Measurements from ENCODE around the gene RABGAP1L.
"Not testable (repeated sequence)": the region's sequence is repeated elsewhere in the genome, so short reads cannot be mapped to it uniquely, and the experiment has no call there.

Gene RABGAP1L

DNA sequence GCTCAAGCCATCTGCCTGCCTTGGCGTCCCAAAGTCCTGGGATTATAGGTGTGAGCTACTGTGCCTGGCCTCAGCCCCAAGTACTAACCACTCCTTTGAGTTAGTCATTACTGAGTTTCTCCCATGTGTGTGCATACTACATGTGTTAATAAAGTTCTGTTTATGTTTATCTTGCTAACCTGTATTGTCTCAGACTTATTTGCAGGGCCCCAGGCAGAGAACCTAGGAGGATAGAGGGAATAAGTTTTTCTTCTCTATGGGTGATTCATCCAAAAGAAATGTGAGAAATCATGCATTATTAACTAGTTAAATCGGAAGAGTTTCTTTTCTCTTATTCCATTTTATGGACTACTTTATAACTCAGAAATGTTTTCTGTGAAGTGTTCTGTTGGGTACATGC, 636.5 kb downstream of the RABGAP1L start:
- no peak overlapping the region for H3K27ac Mint-ChIP-seq
- H3K4me3 Mint-ChIP-seq: no peak overlapping the region
- no peaks in the 10 kb centered on the region for H3K9me3 Mint-ChIP-seq

DNA sequence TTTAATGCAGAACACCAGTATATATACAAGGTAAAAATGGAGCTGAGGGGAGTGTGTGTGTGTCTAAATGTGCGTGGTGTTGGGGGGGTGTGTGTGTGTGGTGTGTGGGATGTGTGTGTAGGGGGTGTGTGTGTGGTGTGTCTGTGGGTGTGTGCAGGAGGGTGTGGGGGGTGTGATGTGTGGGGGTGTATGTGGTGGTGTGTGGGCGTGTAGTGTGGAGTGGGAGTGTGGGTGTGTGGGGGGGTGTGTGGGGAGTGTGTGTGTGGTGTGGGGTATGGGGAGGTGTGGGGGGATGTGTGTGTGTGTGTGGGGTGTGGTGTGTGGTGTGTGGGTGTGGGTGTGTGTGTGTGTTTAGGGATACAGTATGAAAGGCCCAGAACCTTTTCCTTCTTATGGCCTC, 638.1 kb downstream of the RABGAP1L start:
- Mint-ChIP-seq H3K4me3 (no peak overlapping the region), H3K4me1 (ENCODE audit: low read depth) (peaks cover 6% of the 10 kb centered on the region), H3K27me3 (ENCODE audit: low read depth) (no peaks in the 10 kb centered on the region), H3K36me3 (ENCODE audit: low read depth) (no peaks in the 10 kb centered on the region), H3K9me3 (no peaks in the 10 kb centered on the region), H3K27ac (no peak overlapping the region)

More for the DNA sequence above, 636.5 kb downstream of the RABGAP1L start:
- Mint-ChIP-seq H3K36me3 (ENCODE audit: low read depth) (no peaks in the 10 kb centered on the region), H3K4me1 (ENCODE audit: low read depth) (peaks cover 1% of the 10 kb centered on the region), H3K27me3 (ENCODE audit: low read depth) (no peaks in the 10 kb centered on the region)

DNA sequence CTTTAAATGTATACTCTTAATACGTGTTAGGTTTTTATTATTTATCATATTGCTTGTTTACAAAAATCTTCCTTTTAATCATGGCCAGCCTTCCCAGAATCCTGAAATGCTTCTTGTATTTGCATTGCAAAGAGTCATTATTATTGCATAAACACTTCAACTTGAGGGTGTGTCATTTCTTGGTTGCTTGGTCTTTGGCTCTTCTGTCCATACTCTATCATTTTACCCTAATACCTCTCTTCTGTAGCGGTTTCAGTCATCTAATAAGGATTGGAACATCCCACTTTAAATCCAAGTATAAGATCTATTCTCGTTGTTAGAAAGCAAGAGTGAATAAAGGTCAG, 639.8 kb downstream of the RABGAP1L start:
- H3K9me3 Mint-ChIP-seq: no peaks in the 10 kb centered on the region
- H3K27ac Mint-ChIP-seq: no peak overlapping the region
- H3K4me1 Mint-ChIP-seq (ENCODE audit: low read depth): peaks cover 11% of the 10 kb centered on the region
- no peak overlapping the region for H3K4me3 Mint-ChIP-seq
- H3K36me3 Mint-ChIP-seq (ENCODE audit: low read depth): no peaks in the 10 kb centered on the region
- H3K27me3 Mint-ChIP-seq (ENCODE audit: low read depth): no peaks in the 10 kb centered on the region

DNA sequence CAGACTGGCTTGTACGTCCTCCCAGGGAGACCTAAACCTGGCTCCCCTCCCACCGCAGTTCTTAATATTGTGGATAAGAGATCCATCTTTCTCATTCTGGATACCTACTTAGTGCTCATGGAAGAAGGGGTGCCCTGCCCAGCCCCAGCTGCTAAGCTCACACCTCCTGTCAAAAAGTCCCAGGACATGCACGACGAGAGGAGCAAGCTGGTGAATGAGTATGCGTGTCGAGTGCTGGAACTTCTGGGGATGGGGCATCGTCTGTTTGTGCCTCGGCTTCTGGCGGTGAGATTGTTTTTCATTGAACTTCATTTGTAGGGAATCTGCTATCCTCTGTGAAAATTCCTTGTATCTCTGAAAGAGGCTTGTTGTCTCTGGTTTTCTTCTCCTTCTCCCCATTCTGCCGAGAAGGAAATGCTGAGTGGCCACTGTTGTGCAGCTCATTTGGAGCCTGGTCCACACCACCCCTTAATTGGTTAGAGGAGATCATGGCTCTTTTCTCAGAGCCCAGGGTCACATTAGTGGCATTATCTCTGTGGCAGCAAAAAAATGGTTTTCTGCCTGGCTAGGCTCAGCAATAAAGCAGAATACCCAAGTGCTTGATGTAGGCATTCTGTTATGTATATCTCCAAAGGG, 641.0 kb downstream of the RABGAP1L start:
- no peaks in the 10 kb centered on the region for H3K27me3 Mint-ChIP-seq (ENCODE audit: low read depth)
- no peak overlapping the region for H3K4me3 Mint-ChIP-seq
- H3K4me1 Mint-ChIP-seq (ENCODE audit: low read depth): peaks cover 11% of the 10 kb centered on the region
- no peak overlapping the region for H3K27ac Mint-ChIP-seq
- H3K36me3 Mint-ChIP-seq (ENCODE audit: low read depth): no peaks in the 10 kb centered on the region
- no peaks in the 10 kb centered on the region for H3K9me3 Mint-ChIP-seq

DNA sequence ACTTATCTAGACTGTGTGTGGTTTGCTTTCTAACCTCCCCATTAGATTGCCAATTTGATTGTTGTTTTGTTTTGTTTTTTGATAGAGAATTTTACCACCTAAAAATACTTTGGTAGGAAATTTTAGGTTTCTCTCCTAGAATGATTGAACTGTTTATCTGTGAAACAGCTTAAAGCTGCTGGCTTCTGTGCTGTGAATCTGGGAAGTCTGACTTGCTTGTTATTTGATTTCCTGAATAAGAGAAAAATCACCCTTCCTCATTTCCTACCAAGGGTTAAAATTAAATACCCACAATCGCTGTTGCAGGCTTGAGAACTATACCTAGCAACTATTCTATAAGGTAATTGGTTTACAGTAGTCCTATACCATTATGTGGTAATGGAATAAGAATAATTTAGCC, 641.6 kb downstream of the RABGAP1L start:
- Mint-ChIP-seq H3K9me3 (no peaks in the 10 kb centered on the region), H3K4me1 (ENCODE audit: low read depth) (peaks cover 11% of the 10 kb centered on the region), H3K4me3 (no peak overlapping the region), H3K36me3 (ENCODE audit: low read depth) (no peaks in the 10 kb centered on the region), H3K27ac (no peak overlapping the region), H3K27me3 (ENCODE audit: low read depth) (no peaks in the 10 kb centered on the region)

DNA sequence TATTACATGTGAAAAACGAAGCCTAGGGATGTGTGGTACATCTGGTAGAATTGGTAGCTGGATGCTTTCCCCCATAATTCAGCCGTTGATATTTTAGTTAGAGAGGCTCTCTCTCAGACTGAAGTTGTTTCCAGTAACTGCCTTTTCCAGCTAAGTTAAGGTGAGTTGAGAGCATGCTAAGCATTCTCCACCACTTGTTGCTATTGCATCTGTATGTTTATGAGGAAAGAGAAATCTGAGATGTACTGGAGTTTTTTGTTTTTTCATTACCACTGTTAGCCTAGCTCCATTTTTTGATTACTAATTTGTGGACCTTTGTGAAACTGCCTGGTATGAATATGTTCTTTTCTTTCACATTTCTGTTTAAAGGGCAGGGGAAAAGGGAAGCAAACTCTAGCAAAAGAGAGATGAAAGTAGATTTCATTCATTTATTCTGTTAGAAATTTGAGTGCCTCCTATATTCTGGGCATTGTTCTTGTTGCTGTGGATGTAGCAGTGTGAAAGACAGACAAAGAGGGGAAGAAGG, 650.5 kb downstream of the RABGAP1L start:
- Mint-ChIP-seq H3K36me3 (ENCODE audit: low read depth) (peaks cover 3% of the 10 kb centered on the region), H3K4me3 (no peak overlapping the region), H3K27ac (no peak overlapping the region), H3K9me3 (no peaks in the 10 kb centered on the region), H3K27me3 (ENCODE audit: low read depth) (no peaks in the 10 kb centered on the region), H3K4me1 (ENCODE audit: low read depth) (peaks cover 6% of the 10 kb centered on the region)

DNA sequence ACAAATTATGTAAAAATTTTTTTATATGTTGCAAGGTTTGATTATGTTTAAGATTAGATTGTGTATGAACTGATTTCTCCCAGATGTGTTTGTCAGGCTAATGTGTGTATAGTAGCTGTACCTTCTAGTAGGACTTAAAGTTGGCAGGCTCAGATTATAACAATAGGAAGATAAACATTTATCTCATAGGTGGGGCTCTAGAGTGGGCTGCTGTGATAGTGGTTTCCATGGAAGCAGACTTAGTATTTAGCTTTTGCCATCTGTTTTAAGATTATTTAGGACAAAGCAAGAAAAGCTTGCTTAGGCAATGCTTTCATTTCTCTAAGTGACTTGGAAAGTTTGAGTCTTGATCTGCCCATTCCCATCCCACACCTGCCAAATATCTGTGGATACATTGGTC, 652.7 kb downstream of the RABGAP1L start:
- no peaks in the 10 kb centered on the region for H3K9me3 Mint-ChIP-seq
- peaks cover 11% of the 10 kb centered on the region for H3K4me1 Mint-ChIP-seq (ENCODE audit: low read depth)
- H3K27ac Mint-ChIP-seq: no peak overlapping the region

DNA sequence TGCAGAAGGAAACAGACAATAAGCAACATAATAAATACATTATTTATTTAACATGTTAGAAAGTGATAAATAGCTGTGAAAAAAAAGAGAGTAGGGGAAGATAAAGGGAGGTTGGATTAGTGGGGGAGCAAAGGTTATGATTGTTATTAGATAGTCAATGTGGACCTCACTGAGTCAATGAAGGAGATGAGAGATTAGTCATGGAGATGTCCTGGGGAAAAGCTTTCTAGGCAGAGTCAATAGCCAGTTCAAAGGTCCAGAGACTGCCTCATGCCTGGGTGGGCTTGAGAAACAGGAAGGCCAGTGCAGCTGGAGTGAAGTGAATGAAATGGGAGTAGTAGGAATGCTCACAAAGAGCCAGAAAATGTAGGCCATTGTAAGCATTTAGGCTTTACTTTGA, 653.3 kb downstream of the RABGAP1L start:
- Mint-ChIP-seq H3K36me3 (ENCODE audit: low read depth) (peaks cover 5% of the 10 kb centered on the region), H3K4me3 (no peak overlapping the region), H3K27me3 (ENCODE audit: low read depth) (no peaks in the 10 kb centered on the region), H3K27ac (no peak overlapping the region), H3K9me3 (no peaks in the 10 kb centered on the region), H3K4me1 (ENCODE audit: low read depth) (peaks cover 17% of the 10 kb centered on the region)

More for the DNA sequence above, 652.7 kb downstream of the RABGAP1L start:
- H3K4me3 Mint-ChIP-seq: no peak overlapping the region
- peaks cover 5% of the 10 kb centered on the region for H3K36me3 Mint-ChIP-seq (ENCODE audit: low read depth)
- no peaks in the 10 kb centered on the region for H3K27me3 Mint-ChIP-seq (ENCODE audit: low read depth)

DNA sequence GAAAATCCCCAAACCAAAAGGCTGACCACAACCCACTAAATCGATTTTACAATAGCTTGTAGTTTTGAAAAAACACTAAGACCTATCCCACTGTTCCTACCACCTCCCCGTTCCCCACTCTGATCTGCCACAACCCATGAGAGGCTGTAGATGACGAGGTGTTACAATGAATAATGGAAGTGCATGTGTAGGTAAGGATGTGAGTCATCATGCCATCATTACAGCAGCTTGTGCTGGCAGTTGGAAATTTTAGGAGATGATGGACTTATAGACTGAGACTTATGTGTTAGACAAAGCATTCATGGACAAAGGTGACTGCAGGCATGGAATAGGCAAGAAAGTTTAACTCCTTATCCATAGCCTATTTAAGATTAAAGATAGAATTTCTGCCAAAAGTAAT, 655.7 kb downstream of the RABGAP1L start:
- Mint-ChIP-seq H3K9me3 (no peaks in the 10 kb centered on the region), H3K36me3 (ENCODE audit: low read depth) (peaks cover 15% of the 10 kb centered on the region), H3K4me1 (ENCODE audit: low read depth) (peaks cover 22% of the 10 kb centered on the region), H3K4me3 (no peak overlapping the region), H3K27ac (no peak overlapping the region), H3K27me3 (ENCODE audit: low read depth) (no peaks in the 10 kb centered on the region)

DNA sequence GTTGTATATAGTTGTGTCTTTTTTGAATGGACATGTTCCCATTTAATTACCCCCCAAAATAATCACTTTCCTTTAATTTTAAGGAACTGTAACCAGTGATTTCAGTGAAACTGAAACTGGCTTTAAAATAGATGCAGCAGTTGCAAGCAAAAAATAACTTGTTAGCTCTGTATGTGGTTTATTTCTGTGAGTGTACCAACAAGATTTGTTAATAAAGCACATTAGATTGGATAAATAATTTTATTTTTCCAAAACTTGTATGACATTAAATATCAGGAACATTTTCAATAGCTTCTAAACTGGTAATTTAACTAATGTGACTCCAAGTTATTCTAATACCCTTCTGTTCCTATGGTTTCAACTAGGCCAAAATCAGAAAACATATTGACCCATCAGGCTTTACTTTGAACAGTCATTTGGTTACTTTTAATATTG, 656.2 kb downstream of the RABGAP1L start:
- Mint-ChIP-seq H3K4me1 (ENCODE audit: low read depth) (peaks cover 22% of the 10 kb centered on the region), H3K36me3 (ENCODE audit: low read depth) (peaks cover 18% of the 10 kb centered on the region), H3K27ac (no peak overlapping the region), H3K27me3 (ENCODE audit: low read depth) (no peaks in the 10 kb centered on the region), H3K4me3 (no peak overlapping the region), H3K9me3 (no peaks in the 10 kb centered on the region)

DNA sequence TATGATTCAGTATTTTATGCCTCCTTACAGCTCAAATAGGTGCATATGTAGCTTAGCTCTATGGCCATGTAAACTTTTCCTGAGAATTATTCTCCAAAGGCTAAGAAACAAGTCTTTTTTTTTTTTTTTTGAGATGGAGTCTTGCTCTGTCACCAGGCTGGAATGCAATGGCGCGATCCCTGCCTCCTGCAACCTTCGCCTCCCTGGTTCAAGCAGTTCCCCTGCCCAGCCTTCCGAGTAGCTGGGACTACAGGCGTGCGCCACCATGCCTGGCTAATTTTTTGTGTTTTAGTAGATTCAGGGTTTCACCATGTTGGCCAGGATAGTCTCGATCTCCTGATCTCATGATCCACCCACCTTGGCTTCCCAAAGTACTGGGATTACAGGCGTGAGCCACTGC, 657.3 kb downstream of the RABGAP1L start:
- H3K27ac Mint-ChIP-seq; H3K4me3 Mint-ChIP-seq; H3K27me3 Mint-ChIP-seq (ENCODE audit: low read depth); H3K9me3 Mint-ChIP-seq: not testable (repeated sequence)
- peaks cover 22% of the 10 kb centered on the region for H3K4me1 Mint-ChIP-seq (ENCODE audit: low read depth)
- H3K36me3 Mint-ChIP-seq (ENCODE audit: low read depth): peaks cover 18% of the 10 kb centered on the region

DNA sequence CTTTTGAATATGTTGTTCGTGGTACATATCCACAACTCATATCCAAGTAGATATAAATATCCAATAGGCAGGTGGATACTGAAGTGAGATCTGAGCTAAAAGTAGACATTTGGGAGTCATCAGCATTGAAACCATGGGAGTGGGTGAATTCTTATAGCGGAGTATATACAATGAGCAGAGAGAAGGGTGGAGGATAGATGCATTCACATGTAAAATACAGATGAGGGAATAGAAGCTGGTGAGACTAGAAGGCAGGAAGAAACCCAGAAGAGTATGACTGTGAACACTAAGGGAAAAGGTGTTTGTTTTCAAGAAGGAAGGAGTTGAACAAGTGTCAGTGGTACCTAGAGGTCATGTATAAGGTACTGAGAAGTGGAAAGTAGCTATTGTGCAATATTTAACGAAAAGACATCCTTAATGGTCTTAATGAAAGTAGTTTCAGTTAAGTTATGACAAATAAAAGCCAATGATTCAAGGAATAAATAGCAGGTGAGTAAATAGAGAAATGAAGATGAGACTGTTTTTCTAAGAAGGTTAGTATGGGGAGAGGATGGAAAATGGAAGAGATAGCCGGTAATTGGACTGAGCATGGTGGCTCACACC, 658.8 kb downstream of the RABGAP1L start:
- Mint-ChIP-seq H3K9me3 (no peaks in the 10 kb centered on the region), H3K4me1 (ENCODE audit: low read depth) (peaks cover 22% of the 10 kb centered on the region), H3K4me3 (no peak overlapping the region), H3K27me3 (ENCODE audit: low read depth) (no peaks in the 10 kb centered on the region), H3K27ac (no peak overlapping the region), H3K36me3 (ENCODE audit: low read depth) (peaks cover 15% of the 10 kb centered on the region)

DNA sequence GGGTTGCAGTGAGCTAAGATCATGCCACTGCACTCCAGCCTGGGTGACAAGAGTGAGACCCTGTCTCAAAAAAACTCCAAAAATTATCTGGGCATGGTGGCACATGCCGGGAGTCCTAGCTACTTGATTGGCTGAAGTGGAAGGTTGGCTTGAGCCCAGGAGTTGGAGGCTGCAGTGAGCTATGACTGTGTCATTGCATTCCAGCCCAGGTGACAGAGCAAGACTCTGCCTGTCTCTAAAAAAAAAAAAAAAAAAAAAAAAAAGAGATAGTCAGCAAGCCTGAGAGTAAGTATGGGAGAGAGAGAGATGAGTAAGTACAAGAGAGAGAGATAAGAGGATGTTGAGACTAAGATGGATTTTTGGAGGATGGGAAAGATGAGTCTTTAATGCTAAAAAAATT, 659.6 kb downstream of the RABGAP1L start:
- peaks cover 15% of the 10 kb centered on the region for H3K36me3 Mint-ChIP-seq (ENCODE audit: low read depth)
- H3K4me3 Mint-ChIP-seq: no peak overlapping the region
- H3K27me3 Mint-ChIP-seq (ENCODE audit: low read depth): no peaks in the 10 kb centered on the region
- H3K4me1 Mint-ChIP-seq (ENCODE audit: low read depth): peaks cover 22% of the 10 kb centered on the region
- no peak overlapping the region for H3K27ac Mint-ChIP-seq
- no peaks in the 10 kb centered on the region for H3K9me3 Mint-ChIP-seq

DNA sequence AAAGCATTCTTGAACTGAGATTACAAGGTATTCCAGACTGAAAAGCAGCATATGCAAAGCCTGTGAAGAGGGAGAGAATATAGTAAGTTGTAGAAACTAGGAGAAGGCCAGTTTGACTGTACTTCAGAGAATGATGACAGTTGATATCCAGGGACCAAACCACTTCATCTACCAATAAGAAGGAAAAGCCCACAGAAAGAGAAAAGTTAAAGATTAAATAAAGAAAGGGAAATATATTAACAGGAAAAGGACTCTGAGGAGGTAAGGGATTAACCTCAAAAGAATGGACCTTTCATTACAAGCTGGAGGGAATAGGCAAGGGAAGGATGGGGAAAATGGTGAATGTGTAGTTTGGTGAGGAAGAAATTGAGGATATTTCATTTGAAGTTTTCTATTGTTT, 660.3 kb downstream of the RABGAP1L start:
- no peaks in the 10 kb centered on the region for H3K27me3 Mint-ChIP-seq (ENCODE audit: low read depth)
- H3K4me3 Mint-ChIP-seq: no peak overlapping the region
- H3K4me1 Mint-ChIP-seq (ENCODE audit: low read depth): peaks cover 22% of the 10 kb centered on the region
- no peak overlapping the region for H3K27ac Mint-ChIP-seq
- H3K36me3 Mint-ChIP-seq (ENCODE audit: low read depth): peaks cover 15% of the 10 kb centered on the region
- no peaks in the 10 kb centered on the region for H3K9me3 Mint-ChIP-seq

DNA sequence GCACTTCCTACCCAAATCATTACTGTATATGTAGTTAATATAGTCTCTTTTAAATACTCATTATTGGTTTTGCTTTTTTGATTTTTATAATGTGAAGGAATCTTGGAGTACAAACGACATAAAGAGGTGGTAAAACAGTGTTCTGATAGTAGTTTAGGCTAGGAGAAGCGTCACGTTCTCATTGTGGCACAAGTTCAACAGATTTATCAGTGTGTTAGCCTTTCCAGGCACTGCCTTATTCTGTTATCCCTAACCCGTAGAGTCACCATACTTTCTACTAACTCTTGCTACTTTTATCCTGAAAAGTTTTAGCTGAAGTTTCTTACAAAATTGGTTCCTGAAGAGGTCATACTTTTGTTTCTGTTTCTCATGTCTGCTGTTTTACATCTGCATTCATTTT, 665.8 kb downstream of the RABGAP1L start:
- H3K27ac Mint-ChIP-seq: no peak overlapping the region
- peaks cover 4% of the 10 kb centered on the region for H3K36me3 Mint-ChIP-seq (ENCODE audit: low read depth)
- no peaks in the 10 kb centered on the region for H3K9me3 Mint-ChIP-seq
- H3K4me1 Mint-ChIP-seq (ENCODE audit: low read depth): peaks cover 7% of the 10 kb centered on the region
- no peaks in the 10 kb centered on the region for H3K27me3 Mint-ChIP-seq (ENCODE audit: low read depth)
- H3K4me3 Mint-ChIP-seq: no peak overlapping the region

All from T-helper 1 cell treated with Interleukin-12 subunit alpha and Interleukin-12 subunit beta and Interleukin-4 antibody, amounts not matched to agents 30 μg/mL and 1 μg/mL, for 36 hours (primary cell).